T-cell (primary cell): ENCODE results near the gene TNFSF4. TPM values are rescaled to one million over a fixed set of nuclear protein-coding genes. Genes with fewer than 3 reads are reported as not detected.
"Not testable (repeated sequence)": the region's sequence is repeated elsewhere in the genome, so short reads cannot be mapped to it uniquely, and the experiment has no call there.

Source experiments
- ATAC-seq, 4 experiments: fragments of 200-7000 bp in 3 of 4; fragments of 150-1000 bp in 1 of 4; cut with Tn5 transposase; replicated peaks in 1 of 4; 1 replicate in 3 of 4; 2 replicates in 1 of 4; pipeline ENCODE4 v1.10.0; 2021; ENCODE audit warnings: moderate library complexity in 3 of 4, mild to moderate bottlenecking in 2 of 4, moderate number of reproducible peaks in 1 of 4
- CTCF ChIA-PET, 2 donors: fragments of 300-600 bp; sonication (Branson Sonifier 250); formaldehyde crosslinking; loops; one replicate each; lab custom pipeline; 2022; ENCODE audit warnings: antibody characterized with exemption in 2 of 2; lab: Charles Lee
- POLR2A ChIA-PET, 2 donors: fragments of 300-600 bp; sonication (Branson Sonifier 250); formaldehyde crosslinking; loops; one replicate each; lab custom pipeline; 2022; ENCODE audit warnings: antibody characterized with exemption in 2 of 2; lab: Charles Lee
- DNase-seq, 35 experiments: peaks; one replicate each; pipeline versions ENCODE4 v3.0.0 to v3.0.0-alpha.2; 2013 to 2023
- H3K27ac ChIP-seq: one replicate; pipeline ENCODE4 v1.5.1; 2013; ENCODE audit warnings: low read length
- H3K27me3 ChIP-seq, 2 experiments: replicated peaks in 1 of 2; 1 replicate in 1 of 2; 2 replicates in 1 of 2; pipeline versions ENCODE4 v1.6.1 to v1.7.0; 2013; ENCODE audit warnings: low read length in 1 of 2, mixed read lengths in 1 of 2; ENCODE audit not compliant: control insufficient read depth in 2 of 2, insufficient read depth in 2 of 2; ENCODE audit errors: extremely low read depth in 1 of 2
- H3K36me3 ChIP-seq, 2 donors: 1 replicate in 1 of 2; 2 replicates in 1 of 2; pipeline versions ENCODE4 v1.6.1 to v1.7.0; 2013; ENCODE audit warnings: low read length in 1 of 2; ENCODE audit not compliant: control insufficient read depth in 2 of 2, insufficient read depth in 1 of 2; ENCODE audit errors: extremely low read depth in 1 of 2
- H3K4me1 ChIP-seq, 2 experiments: 1 replicate in 1 of 2; 2 replicates in 1 of 2; pipeline versions ENCODE4 v1.6.1 to v1.7.0; 2013; ENCODE audit warnings: low read length in 2 of 2, mixed read lengths in 1 of 2; ENCODE audit not compliant: insufficient read depth in 2 of 2, control insufficient read depth in 1 of 2; ENCODE audit errors: extremely low read depth in 1 of 2
- H3K4me3 ChIP-seq, 2 donors: 1 replicate in 1 of 2; 2 replicates in 1 of 2; pipeline versions ENCODE4 v1.5.1 to v1.7.0; 2013; ENCODE audit warnings: mild to moderate bottlenecking in 2 of 2, low read length in 1 of 2, moderate library complexity in 1 of 2; ENCODE audit not compliant: control insufficient read depth in 1 of 2; ENCODE audit errors: extremely low read depth in 1 of 2
- H3K9me3 ChIP-seq: 2 replicates; pipeline ENCODE4 v1.7.0; 2013
- H3K27ac Mint-ChIP-seq, 2 donors: one replicate each; pipeline ENCODE4 v1.8.0; 2020 to 2021; ENCODE audit warnings: mild to moderate bottlenecking in 2 of 2, mixed read lengths in 2 of 2
- H3K27me3 Mint-ChIP-seq, 2 donors: one replicate each; pipeline ENCODE4 v1.8.0; 2021 to 2022; ENCODE audit warnings: mixed read lengths in 2 of 2
- H3K36me3 Mint-ChIP-seq: one replicate; pipeline ENCODE4 v1.8.0; 2021; ENCODE audit warnings: mixed read lengths
- H3K4me1 Mint-ChIP-seq, 3 donors: one replicate each; pipeline ENCODE4 v1.8.0; 2020 to 2022; ENCODE audit warnings: mixed read lengths in 3 of 3, mild to moderate bottlenecking in 1 of 3
- H3K4me3 Mint-ChIP-seq, 3 donors: one replicate each; pipeline ENCODE4 v1.8.0; 2020 to 2022; ENCODE audit warnings: mild to moderate bottlenecking in 3 of 3, mixed read lengths in 3 of 3, moderate library complexity in 3 of 3
- H3K9me3 Mint-ChIP-seq, 3 donors: one replicate each; pipeline ENCODE4 v1.8.0; 2020 to 2022; ENCODE audit warnings: mixed read lengths in 3 of 3
- WGBS: methylation state at CpG from one replicate; pipeline ENCODE4 v1.1.5; 2013; ENCODE audit warnings: missing lambda C conversion rate; ENCODE audit not compliant: insufficient coverage; 5-methylcytosine and 5-hydroxymethylcytosine counted together
- total RNA-seq, 35 experiments: library from RNA in 6 of 35; stranded (reverse) in 6 of 35; fragments of 120-200 nt in 1 of 35; gene quantifications; one replicate each; pipeline versions ENCODE4 v1.2.1 to v1.2.4 and lab custom pipeline; 2013 to 2026

Gene TNFSF4
- total RNA-seq, 5 donors from 2014 or later (not counting 1 experiment from before 2014, with no cell fraction given) = 1.2 to 3.8 (median 2.5) TPM

GRCh38 chr1:173163222-173163621 lies 43.9 kb downstream of the TNFSF4 start:
- Histone ChIP-seq H3K27me3 (no peaks in the 10 kb centered on the region), H3K27ac (no peak overlapping the region), H3K4me1 (no peaks in the 10 kb centered on the region), H3K9me3 (no peaks in the 10 kb centered on the region), H3K36me3 (no peaks in the 10 kb centered on the region), H3K4me3 (no peak overlapping the region)
- DNase-seq = no peak
- H3K9me3 Mint-ChIP-seq = no peaks in the 10 kb centered on the region
- no peak overlapping the region for H3K4me3 Mint-ChIP-seq
- CTCF ChIA-PET = no interaction called here
- POLR2A ChIA-PET = no interaction called here
- peaks cover 0 to 5% (median 5%) of the 10 kb centered on the region in 3 donors for H3K4me1 Mint-ChIP-seq
- H3K36me3 Mint-ChIP-seq = no peaks in the 10 kb centered on the region
- H3K27ac Mint-ChIP-seq = no peak overlapping the region
- H3K27me3 Mint-ChIP-seq = no peaks in the 10 kb centered on the region
- ATAC-seq = no peak
- no CpG with 5 or more reads among the region's 2 CpGs for WGBS

DNA sequence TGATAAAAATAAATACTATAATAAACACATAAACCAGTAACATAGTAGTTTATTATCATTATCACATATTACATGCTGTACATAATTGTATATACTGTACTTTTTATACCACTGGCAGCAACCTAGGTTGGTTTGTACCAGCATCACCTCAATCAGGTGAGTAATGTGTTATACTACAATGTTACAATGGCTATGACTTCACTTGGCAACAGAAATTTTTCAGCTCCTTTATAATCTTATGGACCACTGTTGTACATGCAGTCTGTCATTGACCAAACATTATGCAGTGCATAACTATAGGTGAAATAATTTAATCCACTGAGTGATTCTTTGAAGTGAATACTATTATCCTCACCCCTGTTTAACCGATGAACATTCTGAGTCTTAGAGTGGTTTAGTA lies 44.5 kb downstream of the TNFSF4 start:
- H3K27me3 Mint-ChIP-seq = no peaks in the 10 kb centered on the region
- H3K9me3 ChIP-seq = no peaks in the 10 kb centered on the region
- H3K36me3 ChIP-seq = no peaks in the 10 kb centered on the region
- no CpG with 5 or more reads among the region's 1 CpG for WGBS
- H3K4me1 Mint-ChIP-seq = peaks cover 0 to 5% (median 5%) of the 10 kb centered on the region in 3 donors
- H3K4me1 ChIP-seq = no peaks in the 10 kb centered on the region
- no peak overlapping the region for H3K4me3 ChIP-seq
- no peaks in the 10 kb centered on the region for H3K27me3 ChIP-seq
- no peak overlapping the region for H3K27ac Mint-ChIP-seq
- ChIA-PET CTCF (interaction anchor here in 1 of 2 donors (0.7 kb wide), 1 partner anchor 418 kb away, joined by 3 read pairs; no protein-coding TSS in a partner anchor), POLR2A (no interaction called here)
- H3K36me3 Mint-ChIP-seq = no peaks in the 10 kb centered on the region
- no peak overlapping the region for H3K27ac ChIP-seq
- no peak overlapping the region for H3K4me3 Mint-ChIP-seq
- no peak for ATAC-seq
- H3K9me3 Mint-ChIP-seq = no peaks in the 10 kb centered on the region
- no peak for DNase-seq

DNA sequence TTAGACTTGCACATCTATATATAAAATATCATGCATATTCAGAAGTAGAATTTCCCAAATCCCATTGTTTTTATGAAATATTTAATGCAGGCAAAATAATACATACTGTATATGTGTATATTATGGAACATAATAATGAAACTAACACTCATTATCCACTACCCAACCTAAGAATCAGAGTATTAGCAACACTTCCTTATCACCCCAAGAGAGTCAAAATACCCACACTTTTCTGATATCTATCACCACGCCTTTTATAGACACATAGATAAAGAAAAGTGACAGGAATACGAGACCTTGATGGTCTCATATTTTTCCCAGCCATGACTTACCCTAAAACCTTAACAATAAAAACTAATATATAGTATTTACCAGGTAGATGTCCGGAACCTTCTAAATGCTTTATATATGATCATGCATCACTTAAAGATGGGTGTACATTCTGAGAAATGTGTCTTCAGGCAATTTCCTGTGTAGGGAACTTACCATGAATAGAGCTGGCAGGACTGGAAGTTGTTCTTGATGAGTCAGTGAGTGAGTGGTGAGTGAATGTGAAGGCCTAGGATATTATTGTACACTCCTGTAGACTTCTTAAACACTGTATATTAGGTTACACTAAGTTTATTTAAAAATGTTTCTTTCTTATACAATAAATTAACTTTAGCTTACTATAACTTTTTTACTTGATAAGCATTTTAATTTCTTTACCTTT lies 45.5 kb downstream of the TNFSF4 start:
- ChIA-PET CTCF (interaction anchor here in 1 of 2 donors (0.5 to 0.6 kb wide), 2 partner anchors 130 to 203 kb away, joined by 3 to 4 read pairs; no protein-coding TSS in a partner anchor), POLR2A (no interaction called here)
- no peaks in the 10 kb centered on the region for H3K27me3 Mint-ChIP-seq
- H3K4me1 Mint-ChIP-seq = peaks cover 0 to 5% (median 5%) of the 10 kb centered on the region in 3 donors
- H3K4me1 ChIP-seq = no peaks in the 10 kb centered on the region
- no peak overlapping the region for H3K4me3 ChIP-seq
- WGBS = no CpG with 5 or more reads among the region's 3 CpGs
- DNase-seq (no peak), ATAC-seq (peak in 1 of 4 experiments; percentile 46)
- H3K9me3 Mint-ChIP-seq = no peaks in the 10 kb centered on the region
- no peak overlapping the region for H3K4me3 Mint-ChIP-seq
- H3K27ac Mint-ChIP-seq = no peak overlapping the region
- H3K27me3 ChIP-seq = no peaks in the 10 kb centered on the region
- H3K9me3 ChIP-seq = no peaks in the 10 kb centered on the region
- H3K27ac ChIP-seq = no peak overlapping the region
- H3K36me3 Mint-ChIP-seq = no peaks in the 10 kb centered on the region
- no peaks in the 10 kb centered on the region for H3K36me3 ChIP-seq

DNA sequence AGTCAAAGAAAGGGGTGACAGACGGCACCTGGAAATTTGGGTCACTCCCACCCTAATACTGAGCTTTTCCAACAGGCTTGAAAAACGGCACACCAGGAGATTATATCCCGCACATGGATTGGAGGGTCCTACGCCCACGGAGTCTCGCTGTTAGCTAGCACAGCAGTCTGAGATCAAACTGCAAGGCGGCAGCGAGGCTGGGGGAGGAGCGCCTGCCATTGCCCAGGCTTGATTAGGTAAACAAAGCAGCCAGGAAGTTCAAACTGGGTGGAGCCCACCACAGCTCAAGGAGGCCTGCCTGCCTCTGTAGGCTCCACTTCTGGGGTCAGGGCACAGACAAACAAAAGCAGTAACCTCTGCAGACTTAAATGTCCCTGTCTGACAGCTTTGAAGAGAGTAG lies 53.2 kb downstream of the TNFSF4 start:
- POLR2A ChIA-PET, H3K27ac ChIP-seq, CTCF ChIA-PET: not testable (repeated sequence)

DNA sequence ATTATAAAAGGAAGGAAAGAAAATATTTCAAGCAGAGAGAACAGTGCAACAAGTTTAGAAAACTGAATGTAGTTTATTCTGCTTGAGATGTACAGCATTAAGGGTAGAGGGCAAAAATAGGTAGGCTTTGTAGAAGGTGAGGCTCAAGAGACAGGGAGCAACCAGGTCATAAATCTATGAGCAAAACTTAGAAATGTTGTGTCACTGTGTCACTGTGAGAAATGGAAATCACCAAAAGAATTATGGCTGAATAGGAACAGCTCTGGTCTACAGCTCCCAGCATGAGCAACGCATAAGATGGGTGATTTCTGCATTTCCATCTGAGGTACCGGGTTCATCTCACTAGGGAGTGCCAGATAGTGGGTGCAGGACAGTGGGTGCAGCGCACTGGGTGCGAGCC lies 53.6 kb downstream of the TNFSF4 start:
- no peak overlapping the region for H3K4me3 ChIP-seq
- H3K36me3 Mint-ChIP-seq = peaks cover 12% of the 10 kb centered on the region
- ATAC-seq (no peak), DNase-seq (no peak)
- H3K27ac Mint-ChIP-seq = peak overlapping the region in 1 of 2 donors; percentile 11
- H3K27me3 ChIP-seq = peaks cover 0 to 3% of the 10 kb centered on the region in 2 experiments
- POLR2A ChIA-PET = no interaction called here
- no peaks in the 10 kb centered on the region for H3K36me3 ChIP-seq
- H3K4me1 Mint-ChIP-seq = peaks cover 5 to 14% (median 7%) of the 10 kb centered on the region in 3 donors
- CTCF ChIA-PET = no interaction called here
- H3K9me3 Mint-ChIP-seq = peaks cover 0 to 6% (median 5%) of the 10 kb centered on the region in 3 donors
- H3K27ac ChIP-seq = no peak overlapping the region
- WGBS = 100% methylated on average over 2 of the region's 4 CpGs
- H3K4me1 ChIP-seq = peaks cover 0 to 2% of the 10 kb centered on the region in 2 experiments
- no peaks in the 10 kb centered on the region for H3K9me3 ChIP-seq
- peaks cover 0 to 2% of the 10 kb centered on the region in 2 donors for H3K27me3 Mint-ChIP-seq
- no peak overlapping the region for H3K4me3 Mint-ChIP-seq

More for the DNA sequence above, 53.2 kb downstream of the TNFSF4 start:
- H3K36me3 Mint-ChIP-seq = peaks cover 12% of the 10 kb centered on the region
- not testable (repeated sequence) for H3K27me3 ChIP-seq, H3K4me3 Mint-ChIP-seq, H3K4me3 ChIP-seq, H3K9me3 Mint-ChIP-seq, DNase-seq, H3K9me3 ChIP-seq, H3K27me3 Mint-ChIP-seq, ATAC-seq, H3K36me3 ChIP-seq, H3K4me1 ChIP-seq
- WGBS = 71% methylated on average over 7 of the region's 9 CpGs
- peak overlapping the region; percentile 11 to 16 for H3K27ac Mint-ChIP-seq
- H3K4me1 Mint-ChIP-seq = peaks cover 5 to 14% (median 7%) of the 10 kb centered on the region in 3 donors

GRCh38 chr1:173152598-173152997 lies 54.5 kb downstream of the TNFSF4 start:
- H3K4me1 Mint-ChIP-seq = peaks cover 5 to 14% (median 7%) of the 10 kb centered on the region in 3 donors
- H3K4me3 ChIP-seq = no peak overlapping the region
- peaks cover 12% of the 10 kb centered on the region for H3K36me3 Mint-ChIP-seq
- peaks cover 0 to 12% of the 10 kb centered on the region in 2 experiments for H3K27me3 ChIP-seq
- H3K4me3 Mint-ChIP-seq = no peak overlapping the region
- peaks cover 0 to 6% (median 5%) of the 10 kb centered on the region in 3 donors for H3K9me3 Mint-ChIP-seq
- DNase-seq (no peak), ATAC-seq (no peak)
- ChIA-PET CTCF (no interaction called here), POLR2A (interaction anchor here in 1 of 2 donors (0.6 kb wide), 1 partner anchor 52 kb away, joined by 3 read pairs; no protein-coding TSS in a partner anchor)
- H3K9me3 ChIP-seq = no peaks in the 10 kb centered on the region
- H3K27ac Mint-ChIP-seq = no peak overlapping the region
- H3K27ac ChIP-seq = no peak overlapping the region
- H3K27me3 Mint-ChIP-seq = peaks cover 0 to 2% of the 10 kb centered on the region in 2 donors
- no CpG with 5 or more reads among the region's 2 CpGs for WGBS
- H3K4me1 ChIP-seq = peaks cover 0 to 2% of the 10 kb centered on the region in 2 experiments
- H3K36me3 ChIP-seq = no peaks in the 10 kb centered on the region
